Lower leg skin (tissue), 4 donors: ENCODE results near the gene BAG2. TPM values are rescaled to one million over a fixed set of nuclear protein-coding genes. Genes with fewer than 3 reads are reported as not detected.

Source experiments
- DNase-seq, 2 donors: peaks; one replicate each; pipeline ENCODE4 v3.0.0-alpha.2; 2019; ENCODE audit warnings: low spot score in 2 of 2
- H3K4me3 ChIP-seq: fragments of 200-600 bp; sonication (generic); 2 replicates; pipeline ENCODE4 v1.5.1; 2017; ENCODE audit warnings: mild to moderate bottlenecking, low read depth; ENCODE audit not compliant: poor library complexity, severe bottlenecking
- CTCF ChIP-seq, 3 donors: fragments of 450-650 bp; IDR thresholded peaks; one replicate each; pipeline ENCODE4 v1.5.1; 2016; ENCODE audit warnings: antibody characterized with exemption in 3 of 3, mild to moderate bottlenecking in 3 of 3, moderate library complexity in 2 of 3
- POLR2A ChIP-seq, 2 donors: fragments of 450-650 bp; IDR thresholded peaks; one replicate each; pipeline ENCODE4 v1.6.1; 2016 to 2017; ENCODE audit warnings: antibody characterized with exemption in 2 of 2, mild to moderate bottlenecking in 1 of 2, moderate library complexity in 1 of 2
- WGBS, 2 donors: methylation state at CpG; one replicate each; pipeline ENCODE4 v1.1.5; 2018; 5-methylcytosine and 5-hydroxymethylcytosine counted together
- intact Hi-C: fragments of 100-400 bp; cut with DNase I; formaldehyde crosslinking; loops from one replicate; pipeline ENCODE4 v1.15.0; 2023; ENCODE audit warnings: low total_unique reads
- total RNA-seq, 4 donors: library from RNA; depleted of rRNA; stranded (reverse); fragments of >200 nt; gene quantifications; one replicate each; pipeline ENCODE4 v1.1.0, GENCODE V29; 2016

Gene BAG2
- total RNA-seq, 4 donors from 2014 or later, result 0.49 to 1.2 (median 1.0) TPM

- intact Hi-C loops, result no loop called here
- WGBS, 2 donors, result 60 to 72% methylated on average over 1 of the region's 1 CpG
- H3K4me3 ChIP-seq, result no peak overlapping the region
- TF ChIP-seq CTCF (IDR thresholded peaks at IDR 0.05) (no peak), POLR2A (IDR thresholded peaks at IDR 0.05) (no peak)
- no peak for DNase-seq
Observed at GRCh38 chr6:57135885-57136284, 36.2 kb upstream of the BAG2 start.

GRCh38 chr6:57137350-57137749 is 34.8 kb upstream of the BAG2 start:
- H3K4me3 ChIP-seq, result no peak overlapping the region
- no peak for DNase-seq
- TF ChIP-seq CTCF (IDR thresholded peaks at IDR 0.05) (no peak), POLR2A (IDR thresholded peaks at IDR 0.05) (no peak)
- intact Hi-C loops, result no loop called here
- WGBS, 2 donors, result 98% methylated on average over 2 of the region's 2 CpGs

GRCh38 chr6:57138026-57138425 is 34.1 kb upstream of the BAG2 start:
- H3K4me3 ChIP-seq, result no peak overlapping the region
- 93 to 94% methylated on average over 11 of the region's 11 CpGs for WGBS, 2 donors
- TF ChIP-seq POLR2A (IDR thresholded peaks at IDR 0.05) (no peak), CTCF (IDR thresholded peaks at IDR 0.05) (no peak)
- DNase-seq, result no peak
- intact Hi-C loops, result no loop called here

GRCh38 chr6:57141451-57142177 is 30.5 kb upstream of the BAG2 start:
- DNase-seq, result no peak
- TF ChIP-seq CTCF (IDR thresholded peaks at IDR 0.05), result no peak
- TF ChIP-seq POLR2A (IDR thresholded peaks at IDR 0.05), result no peak
- intact Hi-C loops, result no loop called here
- H3K4me3 ChIP-seq, result no peak overlapping the region
- 90 to 94% methylated on average over 4 of the region's 4 CpGs for WGBS, 2 donors

- intact Hi-C loops, result no loop called here
- no peak overlapping the region for H3K4me3 ChIP-seq
- TF ChIP-seq CTCF (IDR thresholded peaks at IDR 0.05) (no peak), POLR2A (IDR thresholded peaks at IDR 0.05) (no peak)
- WGBS, 2 donors, result 75 to 82% methylated on average over 1 of the region's 1 CpG
- no peak for DNase-seq
Observed at GRCh38 chr6:57142178-57142525, 30.0 kb upstream of the BAG2 start.

- DNase-seq, result no peak
- 96 to 97% methylated on average over 1 of the region's 1 CpG for WGBS, 2 donors
- H3K4me3 ChIP-seq, result no peak overlapping the region
- no peak for TF ChIP-seq CTCF (IDR thresholded peaks at IDR 0.05)
- no peak for TF ChIP-seq POLR2A (IDR thresholded peaks at IDR 0.05)
- intact Hi-C loops, result no loop called here
Observed at GRCh38 chr6:57143690-57144089, 28.4 kb upstream of the BAG2 start.
